ENCODE results near the gene C2orf81.
"Not testable (repeated sequence)": the region's sequence is repeated elsewhere in the genome, so short reads cannot be mapped to it uniquely, and the experiment has no call there.

- TF ChIP-seq, protein P1, sequence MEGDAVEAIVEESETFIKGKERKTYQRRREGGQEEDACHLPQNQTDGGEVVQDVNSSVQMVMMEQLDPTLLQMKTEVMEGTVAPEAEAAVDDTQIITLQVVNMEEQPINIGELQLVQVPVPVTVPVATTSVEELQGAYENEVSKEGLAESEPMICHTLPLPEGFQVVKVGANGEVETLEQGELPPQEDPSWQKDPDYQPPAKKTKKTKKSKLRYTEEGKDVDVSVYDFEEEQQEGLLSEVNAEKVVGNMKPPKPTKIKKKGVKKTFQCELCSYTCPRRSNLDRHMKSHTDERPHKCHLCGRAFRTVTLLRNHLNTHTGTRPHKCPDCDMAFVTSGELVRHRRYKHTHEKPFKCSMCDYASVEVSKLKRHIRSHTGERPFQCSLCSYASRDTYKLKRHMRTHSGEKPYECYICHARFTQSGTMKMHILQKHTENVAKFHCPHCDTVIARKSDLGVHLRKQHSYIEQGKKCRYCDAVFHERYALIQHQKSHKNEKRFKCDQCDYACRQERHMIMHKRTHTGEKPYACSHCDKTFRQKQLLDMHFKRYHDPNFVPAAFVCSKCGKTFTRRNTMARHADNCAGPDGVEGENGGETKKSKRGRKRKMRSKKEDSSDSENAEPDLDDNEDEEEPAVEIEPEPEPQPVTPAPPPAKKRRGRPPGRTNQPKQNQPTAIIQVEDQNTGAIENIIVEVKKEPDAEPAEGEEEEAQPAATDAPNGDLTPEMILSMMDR (conservative IDR thresholded peaks at IDR 0.05) = not testable (repeated sequence)
- TF ChIP-seq ZFX (IDR thresholded peaks at IDR 0.05) = not testable (repeated sequence)
Observed at GRCh38 chr2:74420443-74421103, 846 bp downstream of the C2orf81 start.

All from C4-2B (cell line).